Astrocyte (in vitro differentiated cells and primary cell): ENCODE results near the gene PSAP. TPM values are rescaled to one million over a fixed set of nuclear protein-coding genes. Genes with fewer than 3 reads are reported as not detected.
"Not testable (repeated sequence)": the region's sequence is repeated elsewhere in the genome, so short reads cannot be mapped to it uniquely, and the experiment has no call there.

Source experiments
- DNase-seq: peaks from one replicate; pipeline ENCODE4 v3.0.0-alpha.2; 2010; ENCODE audit warnings: low read depth
- FAIRE-seq: peaks from 2 replicates; lab custom pipeline; 2011; peaks lifted over from hg19 to GRCh38; lab: Jason Lieb, UNC
- H2AFZ ChIP-seq: 2 replicates; pipeline ENCODE4 v1.6.0; 2012; ENCODE audit warnings: low read depth, low read length, inconsistent platforms
- H3K27ac ChIP-seq: 2 replicates; pipeline ENCODE4 v1.5.1; 2011; ENCODE audit warnings: low read depth, low read length, inconsistent platforms
- H3K27me3 ChIP-seq: 2 replicates; pipeline ENCODE4 v1.6.0; 2011; ENCODE audit warnings: low read length, inconsistent platforms; ENCODE audit not compliant: insufficient read depth
- H3K36me3 ChIP-seq: 2 replicates; pipeline ENCODE4 v1.5.1; 2011; ENCODE audit warnings: low read length, inconsistent platforms; ENCODE audit not compliant: insufficient read depth
- H3K4me1 ChIP-seq: 2 replicates; pipeline ENCODE4 v1.5.1; 2011; ENCODE audit warnings: low read length, inconsistent platforms; ENCODE audit not compliant: insufficient read depth
- H3K4me2 ChIP-seq: 2 replicates; pipeline ENCODE4 v1.6.0; 2012; ENCODE audit warnings: low read length, inconsistent platforms
- H3K4me3 ChIP-seq: 2 replicates; pipeline ENCODE4 v1.5.1; 2011; ENCODE audit warnings: low read depth, mild to moderate bottlenecking, low read length, inconsistent platforms; ENCODE audit not compliant: insufficient read depth
- H3K79me2 ChIP-seq: 2 replicates; pipeline ENCODE4 v1.6.0; 2012; ENCODE audit warnings: mild to moderate bottlenecking, low read length, inconsistent platforms; ENCODE audit not compliant: insufficient read depth
- H3K9ac ChIP-seq: 2 replicates; pipeline ENCODE4 v1.6.0; 2012; ENCODE audit warnings: mild to moderate bottlenecking, low read length, inconsistent platforms
- H3K9me3 ChIP-seq: 2 replicates; pipeline ENCODE4 v1.5.1; 2012; ENCODE audit warnings: low read depth, mild to moderate bottlenecking, low read length, inconsistent platforms; ENCODE audit not compliant: insufficient read depth
- H4K20me1 ChIP-seq: 2 replicates; pipeline ENCODE4 v1.6.0; 2012; ENCODE audit warnings: low read length, inconsistent platforms; ENCODE audit not compliant: insufficient read depth
- H3K27ac Mint-ChIP-seq: one replicate; pipeline ENCODE4 v1.8.0; 2021; ENCODE audit warnings: mild to moderate bottlenecking, mixed read lengths; ENCODE audit not compliant: unreplicated experiment
- H3K27me3 Mint-ChIP-seq: one replicate; pipeline ENCODE4 v1.8.0; 2021; ENCODE audit warnings: low read depth, mixed read lengths; ENCODE audit not compliant: unreplicated experiment
- H3K36me3 Mint-ChIP-seq: one replicate; pipeline ENCODE4 v1.8.0; 2021; ENCODE audit warnings: low read depth, mixed read lengths; ENCODE audit not compliant: unreplicated experiment
- H3K4me1 Mint-ChIP-seq: one replicate; pipeline ENCODE4 v1.8.0; 2021; ENCODE audit warnings: low read depth, mixed read lengths; ENCODE audit not compliant: unreplicated experiment
- H3K4me3 Mint-ChIP-seq: one replicate; pipeline ENCODE4 v1.8.0; 2021; ENCODE audit warnings: mild to moderate bottlenecking, moderate library complexity, mixed read lengths; ENCODE audit not compliant: unreplicated experiment
- H3K9me3 Mint-ChIP-seq: one replicate; pipeline ENCODE4 v1.8.0; 2021; ENCODE audit warnings: mild to moderate bottlenecking, mixed read lengths; ENCODE audit not compliant: unreplicated experiment
- CTCF ChIP-seq: IDR thresholded peaks from 2 replicates; pipeline ENCODE4 v1.5.1; 2011; ENCODE audit warnings: low read depth, mild to moderate bottlenecking, inconsistent platforms, low read length, moderate library complexity; ENCODE audit not compliant: insufficient read depth
- EZH2 ChIP-seq: IDR thresholded peaks from 2 replicates; pipeline ENCODE4 v1.6.1; 2012; ENCODE audit warnings: mild to moderate bottlenecking, low read length, inconsistent platforms; ENCODE audit not compliant: insufficient read depth
- total RNA-seq: library from RNA; stranded (reverse); gene quantifications from 2 replicates; pipeline ENCODE4 v1.2.1, GENCODE V29; 2021

PSAP gene
- total RNA-seq, 1 donor from 2014 or later = 1,120 TPM

DNA sequence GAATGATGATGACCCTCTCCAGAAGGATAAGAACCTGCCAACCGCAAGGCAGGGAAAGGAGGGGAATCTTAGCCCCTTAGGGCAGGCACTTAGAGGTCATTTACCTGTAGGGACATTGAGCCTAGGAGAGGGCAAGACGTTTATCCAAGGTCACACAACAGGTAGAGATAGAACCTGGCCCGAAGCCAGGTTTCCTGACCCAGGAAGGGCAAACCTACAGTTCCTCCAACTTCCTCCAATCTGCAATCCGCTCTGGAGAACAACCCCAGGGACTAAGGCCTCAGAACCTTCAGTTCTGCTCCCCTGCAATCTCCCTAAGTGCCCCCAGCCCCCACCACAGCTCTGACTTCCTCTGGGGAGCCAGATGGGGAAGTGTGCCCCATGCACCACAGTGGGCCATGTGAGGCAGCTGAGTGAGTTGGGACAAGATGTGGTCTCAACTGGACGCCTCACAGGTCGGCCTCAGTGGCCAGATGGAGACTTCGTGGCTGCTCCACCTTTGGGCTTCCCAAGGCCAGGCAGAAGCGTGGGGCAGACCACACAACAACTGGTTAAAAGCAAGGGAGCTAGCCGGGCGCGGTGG lies 1.4 kb upstream of the PSAP start:
- Histone ChIP-seq H3K4me1 (peaks cover 22% of the 10 kb centered on the region), H3K27ac (no peak overlapping the region), H2AFZ (no peak overlapping the region), H3K27me3 (no peaks in the 10 kb centered on the region), H3K9ac (no peak overlapping the region), H3K4me2 (no peak overlapping the region), H4K20me1 (peaks cover 33% of the 10 kb centered on the region), H3K79me2 (peaks cover 36% of the 10 kb centered on the region), H3K4me3 (no peak overlapping the region), H3K36me3 (no peaks in the 10 kb centered on the region), H3K9me3 (no peaks in the 10 kb centered on the region)
- Mint-ChIP-seq H3K27me3 (peaks cover 2% of the 10 kb centered on the region), H3K27ac (no peak overlapping the region), H3K9me3 (no peaks in the 10 kb centered on the region), H3K36me3 (no peaks in the 10 kb centered on the region), H3K4me3 (no peak overlapping the region), H3K4me1 (peaks cover 20% of the 10 kb centered on the region)
- no peak for FAIRE-seq
- TF ChIP-seq CTCF (no peak), EZH2 (no peak)
- DNase-seq = no peak

- FAIRE-seq = not testable (repeated sequence)
Observed at GRCh38 chr10:71851465-71852095, 529 bp upstream of the PSAP start.

DNA sequence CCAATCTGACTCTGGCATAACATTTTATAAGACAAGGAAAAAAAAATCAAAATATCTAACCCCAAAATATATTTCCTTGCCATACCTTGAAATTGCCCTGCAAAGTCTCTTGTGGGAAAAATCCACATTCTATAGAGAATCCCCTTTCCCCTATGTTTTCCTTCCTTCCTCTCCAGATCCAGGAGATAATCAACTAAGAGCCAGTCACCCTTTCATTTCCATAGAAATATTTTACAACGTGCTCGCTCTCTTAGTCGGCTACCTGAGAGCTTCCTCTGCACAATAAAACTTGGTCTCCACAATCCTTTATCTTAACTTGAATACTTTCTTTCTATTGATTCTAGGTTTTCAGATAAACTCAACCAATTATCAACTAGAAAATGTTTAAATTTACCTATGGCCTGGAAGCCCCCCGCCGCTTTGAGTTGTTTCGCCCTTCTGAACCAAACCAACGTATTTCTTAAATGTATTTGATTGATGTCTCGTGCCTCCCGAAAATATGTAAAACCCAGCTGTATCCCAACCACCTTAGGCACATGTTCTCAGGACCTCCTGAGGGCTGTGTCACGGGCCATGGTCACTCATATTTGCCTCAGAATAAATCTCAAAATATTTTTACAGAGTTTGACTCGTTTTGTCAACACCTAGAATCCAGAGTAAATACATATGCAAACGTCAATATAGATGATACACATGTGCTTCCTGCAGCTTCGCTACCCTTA lies 869 bp downstream of the PSAP start:
- FAIRE-seq (no peak), DNase-seq (no peak)
- no peaks in the 10 kb centered on the region for H3K27me3 ChIP-seq
- TF ChIP-seq CTCF (no peak), EZH2 (no peak)
- peaks cover 22% of the 10 kb centered on the region for H3K4me1 ChIP-seq
- peak overlapping the region; percentile 96 for H3K27ac ChIP-seq
- Mint-ChIP-seq H3K36me3 (peaks cover 4% of the 10 kb centered on the region), H3K27me3 (no peaks in the 10 kb centered on the region), H3K4me1 (peaks cover 23% of the 10 kb centered on the region), H3K4me3 (peak overlapping the region; percentile 99), H3K9me3 (no peaks in the 10 kb centered on the region), H3K27ac (peak overlapping the region; percentile 83)
- H3K4me2 ChIP-seq = peak overlapping the region; percentile 84
- H3K36me3 ChIP-seq = no peaks in the 10 kb centered on the region
- peak overlapping the region; percentile 96 for H3K9ac ChIP-seq
- peaks cover 59% of the 10 kb centered on the region for H3K79me2 ChIP-seq
- H3K4me3 ChIP-seq = peak overlapping the region; percentile 78
- H4K20me1 ChIP-seq = peaks cover 55% of the 10 kb centered on the region
- H2AFZ ChIP-seq = no peak overlapping the region
- no peaks in the 10 kb centered on the region for H3K9me3 ChIP-seq

More at GRCh38 chr10:71851465-71852095, 529 bp upstream of the PSAP start:
- Histone ChIP-seq H3K4me1 (peaks cover 22% of the 10 kb centered on the region), H3K9ac (peak overlapping the region; percentile 96), H2AFZ (peak overlapping the region; percentile 53), H3K4me3 (peak overlapping the region; percentile 13), H3K79me2 (peaks cover 45% of the 10 kb centered on the region), H3K4me2 (peak overlapping the region; percentile 84), H4K20me1 (peaks cover 41% of the 10 kb centered on the region)
- H3K9me3 Mint-ChIP-seq, H3K27me3 ChIP-seq, H3K9me3 ChIP-seq, H3K27me3 Mint-ChIP-seq, DNase-seq, H3K36me3 Mint-ChIP-seq, H3K36me3 ChIP-seq, H3K27ac ChIP-seq: not testable (repeated sequence)
- H3K4me3 Mint-ChIP-seq = peak overlapping the region; percentile 99
- peaks cover 23% of the 10 kb centered on the region for H3K4me1 Mint-ChIP-seq
- H3K27ac Mint-ChIP-seq = peak overlapping the region; percentile 69
